ENCODE measurements around the gene DNPEP.

GRCh38 chr2:219399716-219400478 lies 12.2 kb upstream of the DNPEP start:
- TF ChIP-seq CTCF (conservative IDR thresholded peaks at IDR 0.05; ENCODE audit: low read length): no peak
- no peak for TF ChIP-seq EZH2phosphoT487 (IDR thresholded peaks at IDR 0.05; ENCODE audit: borderline replicate concordance, low read depth, low read length)

Data from OCI-LY7 (cell line).